ENCODE data around the gene ACTR3C. TPM values are rescaled to one million over a fixed set of nuclear protein-coding genes. Genes with fewer than 3 reads are reported as not detected.
"Not testable (repeated sequence)": the region's sequence is repeated elsewhere in the genome, so short reads cannot be mapped to it uniquely, and the experiment has no call there.

Gene ACTR3C
- total RNA-seq, 1 experiment from 2014 or later, result 2.2 TPM

GRCh38 chr7:150283111-150283510 lies 40.2 kb downstream of the ACTR3C start:
- H3K9me3 Mint-ChIP-seq; H3K4me2 ChIP-seq (ENCODE audit: insufficient read depth, insufficient read length, low read length); H3K23me2 ChIP-seq (ENCODE audit: insufficient read length, low read depth, low read length, poor library complexity, severe bottlenecking); H2AFZ ChIP-seq (ENCODE audit: low read length); H3K4me1 ChIP-seq (ENCODE audit: insufficient read depth, low read length); H3K14ac ChIP-seq (ENCODE audit: insufficient read depth, low read length); H2BK20ac ChIP-seq (ENCODE audit: low read depth, low read length, poor library complexity, severe bottlenecking); H4K91ac ChIP-seq (ENCODE audit: insufficient read length, low read depth, low read length); H3K79me2 ChIP-seq (ENCODE audit: insufficient read depth, low read length); H4K8ac ChIP-seq (replicated peaks; ENCODE audit: insufficient read length, low read depth, low read length); H3K23ac ChIP-seq (ENCODE audit: insufficient read length, low read depth, low read length); H3K18ac ChIP-seq (ENCODE audit: insufficient read length, low read depth, low read length); H4K20me1 ChIP-seq (ENCODE audit: control insufficient read depth, insufficient read depth, insufficient read length); H3K9me3 ChIP-seq (ENCODE audit: control insufficient read depth, low read depth, low read length); H3K27ac ChIP-seq (ENCODE audit: insufficient read length, low read depth, low read length); H3K9ac ChIP-seq (ENCODE audit: extremely low read depth, insufficient read length, low read length); H3K79me1 ChIP-seq (ENCODE audit: insufficient read depth, low read depth, low read length, poor library complexity, severe bottlenecking); H3K4ac ChIP-seq (ENCODE audit: low read depth, low read length); H3K27ac Mint-ChIP-seq; H3K36me3 Mint-ChIP-seq (ENCODE audit: insufficient read depth in 1 of 3, low read depth in 3 of 3); DNase-seq; H2AK5ac ChIP-seq (ENCODE audit: insufficient read length, low read length); H3K4me3 Mint-ChIP-seq; H2BK15ac ChIP-seq (ENCODE audit: low read depth, low read length); H4K5ac ChIP-seq (ENCODE audit: insufficient read length, low read depth, low read length); H3T11ph ChIP-seq (ENCODE audit: low read length); H3K56ac ChIP-seq (ENCODE audit: insufficient read length, low read depth, low read length); H2BK12ac ChIP-seq (ENCODE audit: insufficient read length, low read depth, low read length); H2BK120ac ChIP-seq (ENCODE audit: low read depth, low read length, poor library complexity, severe bottlenecking); H3K27me3 ChIP-seq (ENCODE audit: insufficient read depth, low read length); H2BK5ac ChIP-seq (ENCODE audit: insufficient read length, low read length): not testable (repeated sequence)
- peaks cover 17% of the 10 kb centered on the region for H3K27me3 Mint-ChIP-seq (ENCODE audit: low read depth)
- no CpG with 5 or more reads among the region's 3 CpGs for whole genome bisulfite sequencing (ENCODE audit: extremely low coverage, insufficient read length, low lambda C conversion rate)
- H3K4me1 Mint-ChIP-seq, result peaks cover 18 to 24% of the 10 kb centered on the region in 2 experiments

- H3K23ac ChIP-seq (ENCODE audit: insufficient read length, low read depth, low read length), result not testable (repeated sequence)
- WGBS (ENCODE audit: extremely low coverage, insufficient read length, low lambda C conversion rate), result no CpG with 5 or more reads among the region's 25 CpGs
Observed at GRCh38 chr7:150281681-150282403, 41.5 kb downstream of the ACTR3C start.

More at GRCh38 chr7:150281681-150282403, 41.5 kb downstream of the ACTR3C start:
- H3K4me1 Mint-ChIP-seq, result peaks cover 24 to 30% of the 10 kb centered on the region in 2 experiments
- H4K8ac ChIP-seq (replicated peaks; ENCODE audit: insufficient read length, low read depth, low read length); H2AK5ac ChIP-seq (ENCODE audit: insufficient read length, low read length); H3T11ph ChIP-seq (ENCODE audit: low read length); H2BK12ac ChIP-seq (ENCODE audit: insufficient read length, low read depth, low read length); H2BK5ac ChIP-seq (ENCODE audit: insufficient read length, low read length); H3K36me3 Mint-ChIP-seq (ENCODE audit: insufficient read depth in 1 of 3, low read depth in 3 of 3); H3K18ac ChIP-seq (ENCODE audit: insufficient read length, low read depth, low read length); H3K14ac ChIP-seq (ENCODE audit: insufficient read depth, low read length); H2BK20ac ChIP-seq (ENCODE audit: low read depth, low read length, poor library complexity, severe bottlenecking); H3K9ac ChIP-seq (ENCODE audit: extremely low read depth, insufficient read length, low read length); DNase-seq; H3K27ac Mint-ChIP-seq; H2BK15ac ChIP-seq (ENCODE audit: low read depth, low read length); H4K5ac ChIP-seq (ENCODE audit: insufficient read length, low read depth, low read length); H3K9me3 ChIP-seq (ENCODE audit: control insufficient read depth, low read depth, low read length); H2BK120ac ChIP-seq (ENCODE audit: low read depth, low read length, poor library complexity, severe bottlenecking); H3K4ac ChIP-seq (ENCODE audit: low read depth, low read length); H3K23me2 ChIP-seq (ENCODE audit: insufficient read length, low read depth, low read length, poor library complexity, severe bottlenecking); H3K4me2 ChIP-seq (ENCODE audit: insufficient read depth, insufficient read length, low read length); H3K79me1 ChIP-seq (ENCODE audit: insufficient read depth, low read depth, low read length, poor library complexity, severe bottlenecking); H3K4me1 ChIP-seq (ENCODE audit: insufficient read depth, low read length); H3K27ac ChIP-seq (ENCODE audit: insufficient read length, low read depth, low read length); H3K4me3 Mint-ChIP-seq; H2AFZ ChIP-seq (ENCODE audit: low read length); H4K20me1 ChIP-seq (ENCODE audit: control insufficient read depth, insufficient read depth, insufficient read length); H3K56ac ChIP-seq (ENCODE audit: insufficient read length, low read depth, low read length); H4K91ac ChIP-seq (ENCODE audit: insufficient read length, low read depth, low read length); H3K9me3 Mint-ChIP-seq; H3K27me3 ChIP-seq (ENCODE audit: insufficient read depth, low read length); H3K79me2 ChIP-seq (ENCODE audit: insufficient read depth, low read length): not testable (repeated sequence)
- peaks cover 24% of the 10 kb centered on the region for H3K27me3 Mint-ChIP-seq (ENCODE audit: low read depth)

Measured in H9 (cell line).